ENCODE measurements around the gene KRT86. TPM values are rescaled to one million over a fixed set of nuclear protein-coding genes. Genes with fewer than 3 reads are reported as not detected.

Gene KRT86
- total and polyA plus RNA-seq, 2 of the 13 experiments (the other 11 are each of a cell fraction or from before 2014, with no cell fraction given), result not detected

GRCh38 chr12:52334185-52334584 lies 59.7 kb downstream of the KRT86 start:
- Histone ChIP-seq H2AFZ (ENCODE audit: low read length) (no peak overlapping the region), H3K27ac (ENCODE audit: extremely low read length, insufficient read depth, low read length) (no peak overlapping the region), H3K4me2 (ENCODE audit: low read depth, low read length) (no peak overlapping the region), H4K20me1 (ENCODE audit: insufficient read depth, low read length) (no peaks in the 10 kb centered on the region), H3K79me2 (ENCODE audit: insufficient read depth, low read length) (no peaks in the 10 kb centered on the region), H3K9me3 (ENCODE audit: low read length) (no peaks in the 10 kb centered on the region), H3K36me3 (replicated peaks in 1 of 2; ENCODE audit: control insufficient read depth in 1 of 2, insufficient read depth in 2 of 2, low read length in 2 of 2) (no peaks in the 10 kb centered on the region), H3K9ac (ENCODE audit: insufficient read depth, low read depth, low read length) (no peak overlapping the region), H3K4me3 (replicated peaks in 1 of 3; ENCODE audit: insufficient read depth in 1 of 3, low read depth in 2 of 3, low read length in 3 of 3) (no peak overlapping the region), H3K27me3 (ENCODE audit: control insufficient read depth in 1 of 2, insufficient read depth in 2 of 2, low read length in 2 of 2) (peaks cover 0 to 8% of the 10 kb centered on the region in 2 experiments; a peak in 1 of 5 replicates), H3K4me1 (ENCODE audit: insufficient read depth, low read length) (no peaks in the 10 kb centered on the region)
- ATAC-seq (no peak), DNase-seq (ENCODE audit: low spot score) (no peak), FAIRE-seq (no peak)
- TF ChIP-seq FOXJ3 (CRISPR knock-in tag; IDR thresholded peaks at IDR 0.05; ENCODE audit: borderline replicate concordance) (no peak), KAT7 (CRISPR knock-in tag; IDR thresholded peaks at IDR 0.05; ENCODE audit: borderline replicate concordance) (no peak), MAFK (conservative IDR thresholded peaks at IDR 0.05 in 1 of 2, IDR thresholded peaks at IDR 0.05 in 1 of 2; ENCODE audit: low read length in 2 of 2) (peak; percentile 82 to 91), MAFF (IDR thresholded peaks at IDR 0.05; ENCODE audit: low read depth, low read length) (peak; percentile 89)
- no TSS peak for BruUV-seq (replicated peaks)
- WGBS (ENCODE audit: low lambda C conversion rate), result 27% methylated on average over 3 of the region's 3 CpGs
- intact Hi-C loops (cut with micrococcal nuclease; ENCODE audit: unreplicated experiment) (no loop called here), in situ Hi-C loops (cut with HindIII; ENCODE audit: extremely low pct_ligation_motif_present, low pct_unique_long_range_greater_than_20kb) (no loop called here)
- ChIA-PET POLR2A (no interaction called here), CTCF (ENCODE audit: low intra/inter-chr PET ratio, low total read pairs) (no interaction called here)

DNA sequence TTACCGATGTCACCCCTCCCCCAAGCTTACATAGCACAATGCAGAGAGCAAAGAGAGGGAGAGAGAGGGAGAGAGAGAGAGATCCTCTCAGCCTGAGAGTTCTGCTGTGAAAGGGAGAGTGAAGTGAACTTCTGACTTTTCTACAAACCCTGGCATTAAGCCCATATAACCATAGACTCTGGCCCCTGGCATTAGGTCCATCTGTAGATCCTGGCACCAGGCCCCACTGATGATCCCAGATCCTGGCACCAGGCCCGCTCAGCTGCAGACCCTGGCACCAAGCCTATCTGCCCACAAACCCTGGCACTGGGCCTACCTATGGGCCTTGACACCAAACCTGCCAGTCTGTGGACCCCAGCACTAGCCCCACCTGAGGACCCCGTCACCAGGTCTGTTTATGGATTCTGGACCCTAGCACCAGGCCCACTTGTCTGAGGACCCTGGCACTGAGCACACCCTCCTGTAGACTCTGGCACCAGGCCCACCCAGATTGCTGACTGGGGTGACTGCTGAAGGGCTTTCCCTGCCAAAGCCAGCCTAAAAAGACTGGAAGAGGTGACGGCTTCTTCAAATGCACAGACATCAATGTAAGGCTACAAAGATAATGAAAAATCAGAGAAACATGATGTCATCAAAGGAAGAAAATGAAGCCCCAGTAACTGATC lies 61.3 kb downstream of the KRT86 start:
- Histone ChIP-seq H3K36me3 (replicated peaks in 1 of 2; ENCODE audit: control insufficient read depth in 1 of 2, insufficient read depth in 2 of 2, low read length in 2 of 2) (no peaks in the 10 kb centered on the region), H3K4me3 (replicated peaks in 1 of 3; ENCODE audit: insufficient read depth in 1 of 3, low read depth in 2 of 3, low read length in 3 of 3) (no peak overlapping the region), H3K4me1 (ENCODE audit: insufficient read depth, low read length) (no peaks in the 10 kb centered on the region), H3K4me2 (ENCODE audit: low read depth, low read length) (no peak overlapping the region), H3K9ac (ENCODE audit: insufficient read depth, low read depth, low read length) (no peak overlapping the region), H3K27me3 (ENCODE audit: control insufficient read depth in 1 of 2, insufficient read depth in 2 of 2, low read length in 2 of 2) (peaks cover 0 to 13% of the 10 kb centered on the region in 2 experiments; a peak in 1 of 5 replicates), H3K9me3 (ENCODE audit: low read length) (no peaks in the 10 kb centered on the region), H4K20me1 (ENCODE audit: insufficient read depth, low read length) (no peaks in the 10 kb centered on the region), H2AFZ (ENCODE audit: low read length) (no peak overlapping the region), H3K79me2 (ENCODE audit: insufficient read depth, low read length) (no peaks in the 10 kb centered on the region), H3K27ac (ENCODE audit: extremely low read length, insufficient read depth, low read length) (no peak overlapping the region)
- TF ChIP-seq, protein P1, sequence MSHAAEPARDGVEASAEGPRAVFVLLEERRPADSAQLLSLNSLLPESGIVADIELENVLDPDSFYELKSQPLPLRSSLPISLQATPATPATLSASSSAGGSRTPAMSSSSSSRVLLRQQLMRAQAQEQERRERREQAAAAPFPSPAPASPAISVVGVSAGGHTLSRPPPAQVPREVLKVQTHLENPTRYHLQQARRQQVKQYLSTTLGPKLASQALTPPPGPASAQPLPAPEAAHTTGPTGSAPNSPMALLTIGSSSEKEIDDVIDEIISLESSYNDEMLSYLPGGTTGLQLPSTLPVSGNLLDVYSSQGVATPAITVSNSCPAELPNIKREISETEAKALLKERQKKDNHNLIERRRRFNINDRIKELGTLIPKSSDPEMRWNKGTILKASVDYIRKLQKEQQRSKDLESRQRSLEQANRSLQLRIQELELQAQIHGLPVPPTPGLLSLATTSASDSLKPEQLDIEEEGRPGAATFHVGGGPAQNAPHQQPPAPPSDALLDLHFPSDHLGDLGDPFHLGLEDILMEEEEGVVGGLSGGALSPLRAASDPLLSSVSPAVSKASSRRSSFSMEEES (CRISPR knock-in tag; IDR thresholded peaks at IDR 0.05), result no peak
- TF ChIP-seq ATF7 (IDR thresholded peaks at IDR 0.05), result peak; percentile 74
- no peak for TF ChIP-seq ATF7 (CRISPR knock-in tag; IDR thresholded peaks at IDR 0.05)
- ChIA-PET CTCF (ENCODE audit: low intra/inter-chr PET ratio, low total read pairs) (no interaction called here), POLR2A (no interaction called here)
- 33% methylated on average over 2 of the region's 4 CpGs for WGBS (ENCODE audit: low lambda C conversion rate)
- no TSS peak for BruUV-seq (replicated peaks)
- DNase-seq (ENCODE audit: low spot score) (no peak), FAIRE-seq (no peak), ATAC-seq (no peak)
- in situ Hi-C loops (cut with HindIII; ENCODE audit: extremely low pct_ligation_motif_present, low pct_unique_long_range_greater_than_20kb), result no loop called here
- intact Hi-C loops (cut with micrococcal nuclease; ENCODE audit: unreplicated experiment), result no loop called here

All from HepG2 (cell line).